ENCODE measurements around the gene CA10.

The CA10 gene

GRCh38 chr17:51793686-51794085 is 364.8 kb downstream of the CA10 start:
- no peak for FAIRE-seq
- no peak for DNase-seq (ENCODE audit: insufficient read length, low spot score)

DNA sequence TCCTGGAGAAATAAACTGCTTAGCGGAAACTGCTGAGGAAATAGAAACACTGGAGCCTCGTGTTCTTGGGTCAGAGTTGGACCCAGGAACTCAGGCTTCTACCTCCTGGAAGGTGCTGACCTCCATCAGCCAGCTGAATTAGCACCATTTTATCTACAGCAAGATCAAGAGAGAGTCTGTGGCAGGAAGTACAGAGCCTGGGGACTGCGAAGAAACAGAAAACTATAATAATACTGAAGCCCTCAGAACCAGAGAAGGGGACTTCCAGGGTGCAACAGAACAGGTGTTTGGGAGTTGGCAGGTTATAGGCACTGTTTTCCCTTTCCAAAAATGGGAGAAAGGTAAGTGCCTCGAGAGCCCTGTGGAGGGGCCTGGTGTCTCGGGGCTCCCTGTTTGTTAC is 379.7 kb downstream of the CA10 start:
- DNase-seq (ENCODE audit: insufficient read length, low spot score) (no peak), FAIRE-seq (no peak)

- FAIRE-seq (no peak), DNase-seq (ENCODE audit: insufficient read length, low spot score) (no peak)
These were observed 388.3 kb downstream of the CA10 start for GRCh38 chr17:51770027-51770759.

DNA sequence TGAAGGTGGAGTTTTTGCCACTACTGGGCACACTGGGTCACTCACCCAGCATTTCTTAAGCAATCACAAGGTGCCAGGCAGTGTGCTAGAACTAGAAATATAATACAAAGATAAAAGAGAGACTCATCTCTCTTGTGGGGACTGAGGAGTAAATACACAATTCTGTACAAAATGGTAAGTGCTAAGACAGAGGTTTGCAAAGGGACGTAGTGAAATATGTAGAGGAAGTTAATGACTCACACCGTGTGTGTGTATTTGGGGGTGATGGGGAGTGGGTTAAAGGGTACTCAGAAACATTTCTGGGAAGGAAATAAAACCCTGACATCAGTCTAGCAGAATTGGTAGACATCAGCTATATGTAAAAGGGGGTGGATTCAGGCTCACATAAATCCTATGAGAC is 389.3 kb downstream of the CA10 start:
- DNase-seq (ENCODE audit: insufficient read length, low spot score) (no peak), FAIRE-seq (no peak)

- FAIRE-seq (no peak), DNase-seq (ENCODE audit: insufficient read length, low spot score) (no peak)
These were observed 389.8 kb downstream of the CA10 start for GRCh38 chr17:51768706-51769105.

GRCh38 chr17:51767287-51767686 is 391.2 kb downstream of the CA10 start:
- FAIRE-seq (no peak), DNase-seq (ENCODE audit: insufficient read length, low spot score) (no peak)

- FAIRE-seq = no peak
- DNase-seq (ENCODE audit: insufficient read length, low spot score) = no peak
These were observed 393.0 kb downstream of the CA10 start for GRCh38 chr17:51765282-51766135.

- DNase-seq (ENCODE audit: insufficient read length, low spot score) (peak; percentile 48), FAIRE-seq (peak; percentile 75)
These were observed 394.0 kb downstream of the CA10 start for GRCh38 chr17:51764387-51764971.

GRCh38 chr17:51763058-51763457 is 395.5 kb downstream of the CA10 start:
- FAIRE-seq (no peak), DNase-seq (ENCODE audit: insufficient read length, low spot score) (no peak)

DNA sequence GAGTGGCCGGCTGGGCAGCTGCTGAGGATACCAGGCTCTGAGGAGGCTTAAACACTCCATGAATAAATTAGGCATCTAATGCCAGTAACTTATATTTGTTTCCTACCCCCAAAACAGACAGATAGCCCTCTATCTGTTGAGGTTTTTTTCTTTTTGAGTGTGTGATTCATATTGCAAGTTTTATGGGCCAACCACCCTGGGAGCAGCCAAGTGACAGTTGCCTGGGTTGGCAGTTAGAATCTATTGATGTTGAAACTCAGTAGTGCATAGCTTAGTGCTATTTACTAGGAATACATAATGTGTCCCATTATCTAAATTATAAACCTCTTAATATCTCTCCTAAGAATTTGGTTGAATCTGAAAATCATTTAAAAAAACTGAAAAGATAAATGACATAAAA is 397.4 kb downstream of the CA10 start:
- DNase-seq (ENCODE audit: insufficient read length, low spot score) = no peak
- FAIRE-seq = no peak

GRCh38 chr17:51759260-51759659 is 399.3 kb downstream of the CA10 start:
- DNase-seq (ENCODE audit: insufficient read length, low spot score) (no peak), FAIRE-seq (no peak)

DNA sequence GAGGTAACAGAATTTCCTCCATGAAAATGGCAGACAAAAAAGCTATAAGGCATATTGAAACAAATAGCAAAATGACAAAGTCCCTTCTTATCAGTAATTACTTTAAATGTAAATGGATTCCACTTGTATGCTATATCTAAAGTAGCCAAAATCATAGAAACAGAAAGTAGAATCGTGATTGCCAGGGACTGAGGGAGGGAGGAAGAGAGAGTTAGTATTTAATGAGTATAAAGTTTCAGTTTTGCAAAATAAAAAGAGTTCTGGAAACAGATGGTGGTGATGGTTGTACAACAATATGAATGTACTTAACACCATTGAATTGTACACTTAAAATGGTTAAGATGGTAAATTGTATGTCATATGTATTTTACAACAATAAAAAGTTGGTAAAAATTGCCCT is 407.4 kb downstream of the CA10 start:
- FAIRE-seq (no peak), DNase-seq (ENCODE audit: insufficient read length, low spot score) (no peak)

GRCh38 chr17:51748749-51749604 is 409.5 kb downstream of the CA10 start:
- FAIRE-seq (no peak), DNase-seq (ENCODE audit: insufficient read length, low spot score) (no peak)

- FAIRE-seq (no peak), DNase-seq (ENCODE audit: insufficient read length, low spot score) (no peak)
These were observed 412.1 kb downstream of the CA10 start for GRCh38 chr17:51746421-51746820.

GRCh38 chr17:51745993-51746392 is 412.5 kb downstream of the CA10 start:
- DNase-seq (ENCODE audit: insufficient read length, low spot score) (no peak), FAIRE-seq (no peak)

DNA sequence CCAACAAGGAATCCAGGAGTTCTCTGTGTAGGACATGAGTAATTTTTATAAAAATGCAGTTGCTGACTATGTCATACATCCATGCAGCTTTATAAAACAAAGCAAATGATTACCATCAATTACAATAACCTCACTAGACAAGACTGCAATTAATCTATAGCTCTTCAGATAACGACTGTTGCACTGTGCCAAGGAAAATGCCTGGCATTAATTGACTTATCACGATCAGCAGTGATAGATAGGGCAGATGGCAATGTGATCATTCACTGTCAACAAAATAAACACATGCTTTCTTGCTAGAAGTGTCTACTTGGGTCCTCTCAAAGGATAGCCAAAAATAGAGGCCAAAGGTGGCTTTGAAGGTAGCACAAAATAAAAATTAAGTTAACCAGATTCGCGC is 415.0 kb downstream of the CA10 start:
- no peak for DNase-seq (ENCODE audit: insufficient read length, low spot score)
- no peak for FAIRE-seq

DNA sequence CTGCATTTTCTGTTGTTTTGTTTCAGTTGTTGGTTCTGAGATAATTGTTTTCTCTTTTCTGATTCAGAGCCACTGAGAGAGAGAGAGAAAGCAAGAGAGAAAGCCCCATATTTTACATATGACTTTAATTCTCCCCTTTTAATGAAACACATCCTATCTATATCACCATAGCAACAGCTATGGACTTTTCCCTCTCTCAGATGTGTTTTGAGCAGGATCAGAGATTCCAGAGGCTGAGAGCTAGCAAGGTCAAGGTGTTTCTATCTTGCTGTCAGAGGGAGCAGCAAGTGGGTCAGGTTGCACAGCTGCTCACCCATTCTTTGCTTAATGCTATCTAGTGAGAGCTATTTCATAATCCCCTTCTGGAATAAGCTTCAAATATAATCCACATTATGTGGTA is 415.9 kb downstream of the CA10 start:
- DNase-seq (ENCODE audit: insufficient read length, low spot score) = no peak
- FAIRE-seq = no peak

- no peak for DNase-seq (ENCODE audit: insufficient read length, low spot score)
- no peak for FAIRE-seq
These were observed 417.1 kb downstream of the CA10 start for GRCh38 chr17:51741458-51741857.

GRCh38 chr17:51740531-51740930 is 418.0 kb downstream of the CA10 start:
- FAIRE-seq (no peak), DNase-seq (ENCODE audit: insufficient read length, low spot score) (no peak)

- no peak for FAIRE-seq
- no peak for DNase-seq (ENCODE audit: insufficient read length, low spot score)
These were observed 419.1 kb downstream of the CA10 start for GRCh38 chr17:51739245-51739886.

All from GM19239 (cell line).